ENCODE data around the gene TMEM94. TPM values are rescaled to one million over a fixed set of nuclear protein-coding genes. Genes with fewer than 3 reads are reported as not detected.

TMEM94 gene
- total and polyA plus RNA-seq, 9 of the 15 experiments (the other 6 are each of a cell fraction or from before 2014, with no cell fraction given) = 0.35 to 48.1 (median 14.4) TPM

DNA sequence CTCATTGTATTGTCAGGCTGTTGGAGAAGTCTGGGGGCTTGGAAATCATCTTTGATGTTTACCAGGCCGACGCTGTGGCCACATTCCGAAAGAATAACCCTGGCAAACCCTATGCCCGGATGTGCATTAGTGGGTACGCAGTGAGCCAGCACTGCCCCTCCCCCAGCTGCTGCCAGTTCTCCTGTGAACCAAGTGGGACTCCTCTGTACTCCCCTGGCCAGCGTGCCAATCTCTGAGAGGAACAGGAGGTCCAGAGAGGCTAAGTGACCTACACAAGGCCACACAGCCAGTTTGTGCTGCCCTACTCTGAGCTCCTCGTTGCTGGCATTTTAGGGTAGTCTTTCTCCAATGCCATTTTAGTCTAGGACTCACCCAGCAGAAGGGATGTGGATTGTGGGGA, 67.2 kb downstream of the TMEM94 start:
- Histone ChIP-seq H3K4me3 (no peak overlapping the region), H3K27ac (ENCODE audit: extremely low read depth, low read depth, low read length) (no peak overlapping the region), H3K79me2 (ENCODE audit: control insufficient read depth, insufficient read depth, low read length) (peaks cover 8% of the 10 kb centered on the region; the same call in 1 of the 3 replicates), H3K9me3 (replicated peaks; ENCODE audit: control insufficient read depth, insufficient read depth, low read depth, low read length) (no peaks in the 10 kb centered on the region), H3K4me1 (replicated peaks in 1 of 2; ENCODE audit: control insufficient read depth in 2 of 2, insufficient read depth in 2 of 2, low read length in 2 of 2) (peaks cover 12 to 35% of the 10 kb centered on the region in 2 experiments), H2AFZ (ENCODE audit: low read depth, low read length) (no peak overlapping the region), H3K9me1 (ENCODE audit: control insufficient read depth, insufficient read depth, low read length) (no peaks in the 10 kb centered on the region), H3K9ac (ENCODE audit: insufficient read depth in 1 of 2, low read depth in 2 of 2, low read length in 2 of 2) (no peak overlapping the region), H4K20me1 (replicated peaks; ENCODE audit: control insufficient read depth, insufficient read depth, low read length) (no peaks in the 10 kb centered on the region; the same call in 1 of the 2 replicates), H3K4me2 (ENCODE audit: insufficient read depth, low read length) (no peak overlapping the region), H3K36me3 (ENCODE audit: control insufficient read depth, insufficient read depth, low read length) (peaks cover 48% of the 10 kb centered on the region), H3K27me3 (ENCODE audit: control insufficient read depth in 2 of 2, insufficient read depth in 2 of 2, low read length in 2 of 2) (no peaks in the 10 kb centered on the region)
- intact Hi-C loops (cut with micrococcal nuclease) = loop anchor here (10.0 kb wide), 1 partner anchor 239 kb away; the partner anchor contains the start of gene SLC25A19
- no peak for FAIRE-seq
- 89% methylated on average over 6 of the region's 7 CpGs for WGBS (ENCODE audit: insufficient coverage, low coverage, missing lambda C conversion rate)
- POLR2A ChIA-PET = interaction anchor here (0.8 kb wide), 1 partner anchor 11 kb away, joined by 3 read pairs; no protein-coding TSS in a partner anchor
- BruUV-seq (replicated peaks) = no TSS peak
- no peak for ATAC-seq
- CTCF ChIA-PET (ENCODE audit: low intra/inter-chr PET ratio) = interaction anchor here (1.9 to 2.3 kb wide), 2 partner anchors 8 to 97 kb away, joined by 9 read pairs; partner anchors contain the start of genes CASKIN2 and TSEN54
- in situ Hi-C loops (cut with MboI) = no loop called here
- DNase-seq (ENCODE audit: extremely low read depth in 1 of 4, low spot score in 3 of 4) = no peak
- TF ChIP-seq, protein P1, sequence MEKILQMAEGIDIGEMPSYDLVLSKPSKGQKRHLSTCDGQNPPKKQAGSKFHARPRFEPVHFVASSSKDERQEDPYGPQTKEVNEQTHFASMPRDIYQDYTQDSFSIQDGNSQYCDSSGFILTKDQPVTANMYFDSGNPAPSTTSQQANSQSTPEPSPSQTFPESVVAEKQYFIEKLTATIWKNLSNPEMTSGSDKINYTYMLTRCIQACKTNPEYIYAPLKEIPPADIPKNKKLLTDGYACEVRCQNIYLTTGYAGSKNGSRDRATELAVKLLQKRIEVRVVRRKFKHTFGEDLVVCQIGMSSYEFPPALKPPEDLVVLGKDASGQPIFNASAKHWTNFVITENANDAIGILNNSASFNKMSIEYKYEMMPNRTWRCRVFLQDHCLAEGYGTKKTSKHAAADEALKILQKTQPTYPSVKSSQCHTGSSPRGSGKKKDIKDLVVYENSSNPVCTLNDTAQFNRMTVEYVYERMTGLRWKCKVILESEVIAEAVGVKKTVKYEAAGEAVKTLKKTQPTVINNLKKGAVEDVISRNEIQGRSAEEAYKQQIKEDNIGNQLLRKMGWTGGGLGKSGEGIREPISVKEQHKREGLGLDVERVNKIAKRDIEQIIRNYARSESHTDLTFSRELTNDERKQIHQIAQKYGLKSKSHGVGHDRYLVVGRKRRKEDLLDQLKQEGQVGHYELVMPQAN (IDR thresholded peaks at IDR 0.05; ENCODE audit: borderline replicate concordance) = no peak
- TF ChIP-seq CC2D1A (IDR thresholded peaks at IDR 0.05) = no peak
- TF ChIP-seq ZFP36 (IDR thresholded peaks at IDR 0.05; ENCODE audit: low read depth, low read length, partially characterized antibody) = peak; percentile 18
- TF ChIP-seq MAFK (IDR thresholded peaks at IDR 0.05; ENCODE audit: low read length) = no peak
- no peak for TF ChIP-seq MTA1 (IDR thresholded peaks at IDR 0.05; ENCODE audit: borderline replicate concordance)
- no peak for TF ChIP-seq BRCA1 (IDR thresholded peaks at IDR 0.05)
- TF ChIP-seq BRCA1 (CRISPR knock-in tag; IDR thresholded peaks at IDR 0.05) = no peak
- no peak for TF ChIP-seq ZNF165 (CRISPR knock-in tag; IDR thresholded peaks at IDR 0.05; ENCODE audit: borderline replicate concordance)
- TF ChIP-seq PHF21A (IDR thresholded peaks at IDR 0.05; ENCODE audit: borderline replicate concordance, low read depth) = no peak
- TF ChIP-seq, protein P2, sequence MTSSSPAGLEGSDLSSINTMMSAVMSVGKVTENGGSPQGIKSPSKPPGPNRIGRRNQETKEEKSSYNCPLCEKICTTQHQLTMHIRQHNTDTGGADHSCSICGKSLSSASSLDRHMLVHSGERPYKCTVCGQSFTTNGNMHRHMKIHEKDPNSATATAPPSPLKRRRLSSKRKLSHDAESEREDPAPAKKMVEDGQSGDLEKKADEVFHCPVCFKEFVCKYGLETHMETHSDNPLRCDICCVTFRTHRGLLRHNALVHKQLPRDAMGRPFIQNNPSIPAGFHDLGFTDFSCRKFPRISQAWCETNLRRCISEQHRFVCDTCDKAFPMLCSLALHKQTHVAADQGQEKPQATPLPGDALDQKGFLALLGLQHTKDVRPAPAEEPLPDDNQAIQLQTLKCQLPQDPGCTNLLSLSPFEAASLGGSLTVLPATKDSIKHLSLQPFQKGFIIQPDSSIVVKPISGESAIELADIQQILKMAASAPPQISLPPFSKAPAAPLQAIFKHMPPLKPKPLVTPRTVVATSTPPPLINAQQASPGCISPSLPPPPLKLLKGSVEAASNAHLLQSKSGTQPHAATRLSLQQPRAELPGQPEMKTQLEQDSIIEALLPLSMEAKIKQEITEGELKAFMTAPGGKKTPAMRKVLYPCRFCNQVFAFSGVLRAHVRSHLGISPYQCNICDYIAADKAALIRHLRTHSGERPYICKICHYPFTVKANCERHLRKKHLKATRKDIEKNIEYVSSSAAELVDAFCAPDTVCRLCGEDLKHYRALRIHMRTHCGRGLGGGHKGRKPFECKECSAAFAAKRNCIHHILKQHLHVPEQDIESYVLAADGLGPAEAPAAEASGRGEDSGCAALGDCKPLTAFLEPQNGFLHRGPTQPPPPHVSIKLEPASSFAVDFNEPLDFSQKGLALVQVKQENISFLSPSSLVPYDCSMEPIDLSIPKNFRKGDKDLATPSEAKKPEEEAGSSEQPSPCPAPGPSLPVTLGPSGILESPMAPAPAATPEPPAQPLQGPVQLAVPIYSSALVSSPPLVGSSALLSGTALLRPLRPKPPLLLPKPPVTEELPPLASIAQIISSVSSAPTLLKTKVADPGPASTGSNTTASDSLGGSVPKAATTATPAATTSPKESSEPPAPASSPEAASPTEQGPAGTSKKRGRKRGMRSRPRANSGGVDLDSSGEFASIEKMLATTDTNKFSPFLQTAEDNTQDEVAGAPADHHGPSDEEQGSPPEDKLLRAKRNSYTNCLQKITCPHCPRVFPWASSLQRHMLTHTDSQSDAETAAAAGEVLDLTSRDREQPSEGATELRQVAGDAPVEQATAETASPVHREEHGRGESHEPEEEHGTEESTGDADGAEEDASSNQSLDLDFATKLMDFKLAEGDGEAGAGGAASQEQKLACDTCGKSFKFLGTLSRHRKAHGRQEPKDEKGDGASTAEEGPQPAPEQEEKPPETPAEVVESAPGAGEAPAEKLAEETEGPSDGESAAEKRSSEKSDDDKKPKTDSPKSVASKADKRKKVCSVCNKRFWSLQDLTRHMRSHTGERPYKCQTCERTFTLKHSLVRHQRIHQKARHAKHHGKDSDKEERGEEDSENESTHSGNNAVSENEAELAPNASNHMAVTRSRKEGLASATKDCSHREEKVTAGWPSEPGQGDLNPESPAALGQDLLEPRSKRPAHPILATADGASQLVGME (CRISPR knock-in tag; IDR thresholded peaks at IDR 0.05) = no peak
- TF ChIP-seq, protein P3, sequence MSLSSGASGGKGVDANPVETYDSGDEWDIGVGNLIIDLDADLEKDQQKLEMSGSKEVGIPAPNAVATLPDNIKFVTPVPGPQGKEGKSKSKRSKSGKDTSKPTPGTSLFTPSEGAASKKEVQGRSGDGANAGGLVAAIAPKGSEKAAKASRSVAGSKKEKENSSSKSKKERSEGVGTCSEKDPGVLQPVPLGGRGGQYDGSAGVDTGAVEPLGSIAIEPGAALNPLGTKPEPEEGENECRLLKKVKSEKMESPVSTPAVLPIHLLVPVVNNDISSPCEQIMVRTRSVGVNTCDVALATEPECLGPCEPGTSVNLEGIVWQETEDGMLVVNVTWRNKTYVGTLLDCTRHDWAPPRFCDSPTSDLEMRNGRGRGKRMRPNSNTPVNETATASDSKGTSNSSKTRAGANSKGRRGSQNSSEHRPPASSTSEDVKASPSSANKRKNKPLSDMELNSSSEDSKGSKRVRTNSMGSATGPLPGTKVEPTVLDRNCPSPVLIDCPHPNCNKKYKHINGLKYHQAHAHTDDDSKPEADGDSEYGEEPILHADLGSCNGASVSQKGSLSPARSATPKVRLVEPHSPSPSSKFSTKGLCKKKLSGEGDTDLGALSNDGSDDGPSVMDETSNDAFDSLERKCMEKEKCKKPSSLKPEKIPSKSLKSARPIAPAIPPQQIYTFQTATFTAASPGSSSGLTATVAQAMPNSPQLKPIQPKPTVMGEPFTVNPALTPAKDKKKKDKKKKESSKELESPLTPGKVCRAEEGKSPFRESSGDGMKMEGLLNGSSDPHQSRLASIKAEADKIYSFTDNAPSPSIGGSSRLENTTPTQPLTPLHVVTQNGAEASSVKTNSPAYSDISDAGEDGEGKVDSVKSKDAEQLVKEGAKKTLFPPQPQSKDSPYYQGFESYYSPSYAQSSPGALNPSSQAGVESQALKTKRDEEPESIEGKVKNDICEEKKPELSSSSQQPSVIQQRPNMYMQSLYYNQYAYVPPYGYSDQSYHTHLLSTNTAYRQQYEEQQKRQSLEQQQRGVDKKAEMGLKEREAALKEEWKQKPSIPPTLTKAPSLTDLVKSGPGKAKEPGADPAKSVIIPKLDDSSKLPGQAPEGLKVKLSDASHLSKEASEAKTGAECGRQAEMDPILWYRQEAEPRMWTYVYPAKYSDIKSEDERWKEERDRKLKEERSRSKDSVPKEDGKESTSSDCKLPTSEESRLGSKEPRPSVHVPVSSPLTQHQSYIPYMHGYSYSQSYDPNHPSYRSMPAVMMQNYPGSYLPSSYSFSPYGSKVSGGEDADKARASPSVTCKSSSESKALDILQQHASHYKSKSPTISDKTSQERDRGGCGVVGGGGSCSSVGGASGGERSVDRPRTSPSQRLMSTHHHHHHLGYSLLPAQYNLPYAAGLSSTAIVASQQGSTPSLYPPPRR (CRISPR knock-in tag; IDR thresholded peaks at IDR 0.05; ENCODE audit: borderline replicate concordance) = no peak
